Uterus (tissue), 4 donors: Measurements from ENCODE around the gene SV2B. TPM values are rescaled to one million over a fixed set of nuclear protein-coding genes. Genes with fewer than 3 reads are reported as not detected.

ENCODE experiments used
- DNase-seq, 2 donors: peaks; one replicate each; pipeline ENCODE4 v3.0.0-alpha.2; 2019 to 2020
- H3K27ac ChIP-seq, 2 donors: fragments of 200-600 bp; sonication (generic); 1 replicate in 1 of 2; 2 replicates in 1 of 2; pipeline ENCODE4 v1.5.1; 2016 to 2018
- H3K27me3 ChIP-seq, 2 donors: fragments of 200-600 bp; sonication (generic); one replicate each; pipeline ENCODE4 v1.5.1; 2018 to 2019; ENCODE audit warnings: control low read depth in 1 of 2
- H3K36me3 ChIP-seq, 2 donors: fragments of 200-600 bp; sonication (generic); one replicate each; pipeline ENCODE4 v1.5.1; 2019; ENCODE audit warnings: control low read depth in 1 of 2
- H3K4me1 ChIP-seq, 2 donors: fragments of 200-600 bp; sonication (generic); one replicate each; pipeline ENCODE4 v1.5.1; 2018 to 2019; ENCODE audit warnings: control low read depth in 1 of 2
- H3K4me3 ChIP-seq, 2 donors: fragments of 200-600 bp; sonication (generic); 1 replicate in 1 of 2; 2 replicates in 1 of 2; pipeline ENCODE4 v1.5.1; 2018 to 2019; ENCODE audit warnings: mild to moderate bottlenecking in 1 of 2
- H3K9me3 ChIP-seq, 2 donors: fragments of 200-600 bp; sonication (generic); one replicate each; pipeline ENCODE4 v1.5.1; 2019; ENCODE audit warnings: control low read depth in 1 of 2
- CTCF ChIP-seq, 4 experiments: fragments of 200-600 bp in 2 of 4; fragments of 450-650 bp in 2 of 4; sonication (generic) in 2 of 4; IDR thresholded peaks; one replicate each; pipeline ENCODE4 v1.5.1; 2016 to 2019; ENCODE audit warnings: antibody characterized with exemption in 4 of 4, mild to moderate bottlenecking in 2 of 4, moderate library complexity in 1 of 4
- POLR2A ChIP-seq, 2 donors: fragments of 450-650 bp; IDR thresholded peaks; one replicate each; pipeline ENCODE4 v1.6.1; 2016; ENCODE audit warnings: antibody characterized with exemption in 2 of 2, mild to moderate bottlenecking in 1 of 2, moderate library complexity in 1 of 2
- intact Hi-C: fragments of 100-400 bp; cut with DNase I; formaldehyde crosslinking; loops from one replicate; pipeline ENCODE4 v1.15.1; 2023; ENCODE audit warnings: low total_unique reads
- total RNA-seq, 4 donors: library from RNA; depleted of rRNA in 3 of 4; stranded (reverse); fragments of >200 nt in 3 of 4; gene quantifications; one replicate each; pipeline versions ENCODE4 v1.1.0 to v1.2.4, GENCODE V29; 2014 to 2023
- donor health status: DM: yes; HTN: yes; CAD: no.

Gene SV2B
- 1 to 10 TPM in 1 of 4 donors, under 1 TPM in 3; 0.26 to 1.1 (median 0.87) TPM for total RNA-seq

GRCh38 chr15:91099995-91100813, at the start of gene SV2B:
SV2B (plus strand) TSS chr15:91100257; CDS start chr15:91226264, 126,007 bp downstream.
- intact Hi-C loops = no loop called here
- Histone ChIP-seq H3K36me3 (no peaks in the 10 kb centered on the region), H3K27me3 (peaks cover 0 to 25% of the 10 kb centered on the region in 2 donors), H3K9me3 (no peaks in the 10 kb centered on the region), H3K4me1 (no peaks in the 10 kb centered on the region), H3K4me3 (peak within 1 kb of the TSS; percentile 7 to 18), H3K27ac (no peak within 1 kb of the TSS)
- no peak for DNase-seq
- no peak for TF ChIP-seq POLR2A (IDR thresholded peaks at IDR 0.05)
- TF ChIP-seq CTCF (IDR thresholded peaks at IDR 0.05) = no peak

GRCh38 chr15:91051248-91051647, 48.8 kb upstream of the SV2B start:
- Histone ChIP-seq H3K9me3 (no peaks in the 10 kb centered on the region), H3K36me3 (no peaks in the 10 kb centered on the region), H3K27me3 (peaks cover 0 to 4% of the 10 kb centered on the region in 2 donors), H3K27ac (no peak overlapping the region), H3K4me1 (no peaks in the 10 kb centered on the region), H3K4me3 (no peak overlapping the region)
- intact Hi-C loops = no loop called here
- DNase-seq = no peak
- no peak for TF ChIP-seq POLR2A (IDR thresholded peaks at IDR 0.05)
- no peak for TF ChIP-seq CTCF (IDR thresholded peaks at IDR 0.05)

GRCh38 chr15:91054816-91055215, 45.2 kb upstream of the SV2B start:
- intact Hi-C loops = no loop called here

GRCh38 chr15:91055548-91056331, 44.3 kb upstream of the SV2B start:
- no peaks in the 10 kb centered on the region for H3K4me1 ChIP-seq
- H3K4me3 ChIP-seq = no peak overlapping the region
- DNase-seq = no peak
- intact Hi-C loops = no loop called here
- no peak overlapping the region for H3K27ac ChIP-seq
- H3K9me3 ChIP-seq = no peaks in the 10 kb centered on the region
- TF ChIP-seq CTCF (IDR thresholded peaks at IDR 0.05) (peak; percentile 48 to 75 (median 56)), POLR2A (IDR thresholded peaks at IDR 0.05) (no peak)
- H3K27me3 ChIP-seq = peaks cover 0 to 4% of the 10 kb centered on the region in 2 donors
- H3K36me3 ChIP-seq = no peaks in the 10 kb centered on the region

More at GRCh38 chr15:91054816-91055215, 45.2 kb upstream of the SV2B start:
- Histone ChIP-seq H3K36me3 (no peaks in the 10 kb centered on the region), H3K9me3 (no peaks in the 10 kb centered on the region), H3K4me3 (no peak overlapping the region), H3K27ac (no peak overlapping the region), H3K27me3 (peaks cover 0 to 4% of the 10 kb centered on the region in 2 donors), H3K4me1 (no peaks in the 10 kb centered on the region)
- DNase-seq = no peak
- TF ChIP-seq CTCF (IDR thresholded peaks at IDR 0.05) (no peak), POLR2A (IDR thresholded peaks at IDR 0.05) (no peak)

GRCh38 chr15:91061230-91061629, 38.8 kb upstream of the SV2B start:
- H3K9me3 ChIP-seq = no peaks in the 10 kb centered on the region
- no peak for TF ChIP-seq POLR2A (IDR thresholded peaks at IDR 0.05)
- DNase-seq = no peak
- no peaks in the 10 kb centered on the region for H3K4me1 ChIP-seq
- intact Hi-C loops = no loop called here
- no peak overlapping the region for H3K27ac ChIP-seq
- H3K36me3 ChIP-seq = no peaks in the 10 kb centered on the region
- no peaks in the 10 kb centered on the region for H3K27me3 ChIP-seq
- no peak overlapping the region for H3K4me3 ChIP-seq
